Sigmoid colon (tissue), 4 donors: ENCODE measurements around the gene TPI1.
A peak's percentile ranks its signal among the peaks of the same experiment; 100 is the strongest.

Source experiments
- POLR2A ChIP-seq, 2 donors: fragments of 450-650 bp; IDR thresholded peaks; one replicate each; pipeline ENCODE4 v1.6.1; 2016; ENCODE audit warnings: antibody characterized with exemption in 2 of 2, mild to moderate bottlenecking in 2 of 2, moderate library complexity in 2 of 2
- POLR2AphosphoS5 ChIP-seq, 4 donors: sonication (generic); formaldehyde crosslinking; IDR thresholded peaks; one replicate each; pipeline ENCODE4 v1.6.1; 2017; ENCODE audit warnings: antibody characterized with exemption in 4 of 4
- TF ChIP-seq, protein P1 (sequence below), 4 experiments: fragments of 450-650 bp in 3 of 4; fragments of 200-600 bp in 1 of 4; IDR thresholded peaks; one replicate each; pipeline ENCODE4 v1.5.1; 2016 to 2019; ENCODE audit warnings: antibody characterized with exemption in 4 of 4, mild to moderate bottlenecking in 3 of 4, moderate library complexity in 2 of 4

DNA sequence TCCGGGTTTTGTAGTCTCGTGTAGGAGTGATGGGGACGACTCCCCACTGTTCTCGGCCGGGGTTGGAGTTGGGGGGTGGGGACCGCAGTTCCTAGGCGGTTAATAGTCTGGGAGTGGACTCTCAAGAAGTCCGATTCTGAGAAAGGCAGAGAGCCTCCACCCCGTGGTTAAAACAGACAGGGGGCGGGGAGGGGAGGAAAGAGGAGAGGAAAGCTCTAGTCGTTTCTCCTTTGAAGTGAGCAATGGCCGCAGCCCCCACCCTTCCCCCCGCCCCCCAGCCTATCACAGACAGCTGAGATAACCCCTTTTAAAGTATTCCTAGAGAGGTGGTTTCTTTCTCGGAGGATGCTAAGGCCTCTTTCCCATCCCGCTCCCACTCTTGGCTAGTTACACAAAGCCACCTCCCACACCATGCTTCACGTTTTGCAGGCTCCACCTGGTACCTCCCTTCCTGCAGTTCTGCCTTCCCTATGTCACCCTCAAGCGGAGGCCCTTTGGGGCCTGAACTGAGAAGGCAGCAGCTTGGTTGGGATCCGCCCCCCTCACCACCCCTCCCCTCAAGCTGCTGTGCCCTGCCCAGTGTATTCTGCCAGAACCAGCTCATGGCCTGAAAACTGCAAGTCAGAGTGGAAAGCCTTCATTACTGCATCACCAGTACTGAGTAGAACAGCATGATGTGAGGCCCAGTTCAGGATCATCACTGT, 14.5 kb upstream of the TPI1 start:
- TF ChIP-seq, protein P1, sequence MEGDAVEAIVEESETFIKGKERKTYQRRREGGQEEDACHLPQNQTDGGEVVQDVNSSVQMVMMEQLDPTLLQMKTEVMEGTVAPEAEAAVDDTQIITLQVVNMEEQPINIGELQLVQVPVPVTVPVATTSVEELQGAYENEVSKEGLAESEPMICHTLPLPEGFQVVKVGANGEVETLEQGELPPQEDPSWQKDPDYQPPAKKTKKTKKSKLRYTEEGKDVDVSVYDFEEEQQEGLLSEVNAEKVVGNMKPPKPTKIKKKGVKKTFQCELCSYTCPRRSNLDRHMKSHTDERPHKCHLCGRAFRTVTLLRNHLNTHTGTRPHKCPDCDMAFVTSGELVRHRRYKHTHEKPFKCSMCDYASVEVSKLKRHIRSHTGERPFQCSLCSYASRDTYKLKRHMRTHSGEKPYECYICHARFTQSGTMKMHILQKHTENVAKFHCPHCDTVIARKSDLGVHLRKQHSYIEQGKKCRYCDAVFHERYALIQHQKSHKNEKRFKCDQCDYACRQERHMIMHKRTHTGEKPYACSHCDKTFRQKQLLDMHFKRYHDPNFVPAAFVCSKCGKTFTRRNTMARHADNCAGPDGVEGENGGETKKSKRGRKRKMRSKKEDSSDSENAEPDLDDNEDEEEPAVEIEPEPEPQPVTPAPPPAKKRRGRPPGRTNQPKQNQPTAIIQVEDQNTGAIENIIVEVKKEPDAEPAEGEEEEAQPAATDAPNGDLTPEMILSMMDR (IDR thresholded peaks at IDR 0.05), result no peak
- peak in 1 of 4 donors; percentile 3 for TF ChIP-seq POLR2AphosphoS5 (IDR thresholded peaks at IDR 0.05)
- TF ChIP-seq POLR2A (IDR thresholded peaks at IDR 0.05), result no peak
